NCI-H2196 (cell line): Measurements from ENCODE around the gene NAP1L1.
A peak's percentile ranks its signal among the peaks of the same experiment; 100 is the strongest.

Source experiments
- DNase-seq: peaks from one replicate; lab custom pipeline; 2025; ENCODE audit not compliant: unreplicated experiment; lab: John Stamatoyannopoulos, UW

NAP1L1 gene

GRCh38 chr12:76041406-76041805 is 43.1 kb downstream of the NAP1L1 start:
- no peak for DNase-seq

DNA sequence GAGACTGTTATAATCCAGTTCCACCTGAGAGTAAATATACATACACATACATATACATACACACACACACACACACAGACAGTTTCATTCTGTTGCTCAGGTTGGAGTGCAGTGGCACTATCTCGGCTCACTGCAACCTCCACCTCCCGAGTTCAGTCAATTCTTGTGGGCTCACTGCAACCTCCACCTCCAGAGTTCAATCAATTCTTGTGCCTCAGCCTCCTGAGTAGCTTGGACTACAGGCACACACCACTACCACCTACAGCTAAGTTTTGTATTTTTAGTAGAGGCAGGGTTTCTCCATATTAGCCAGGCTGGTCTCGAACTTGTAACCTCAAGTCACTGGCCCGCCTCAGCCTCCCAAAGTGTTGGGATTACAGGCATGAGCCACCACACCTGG is 44.0 kb downstream of the NAP1L1 start:
- no peak for DNase-seq

- no peak for DNase-seq
Measured at GRCh38 chr12:76038176-76038575, 46.3 kb downstream of the NAP1L1 start.

DNA sequence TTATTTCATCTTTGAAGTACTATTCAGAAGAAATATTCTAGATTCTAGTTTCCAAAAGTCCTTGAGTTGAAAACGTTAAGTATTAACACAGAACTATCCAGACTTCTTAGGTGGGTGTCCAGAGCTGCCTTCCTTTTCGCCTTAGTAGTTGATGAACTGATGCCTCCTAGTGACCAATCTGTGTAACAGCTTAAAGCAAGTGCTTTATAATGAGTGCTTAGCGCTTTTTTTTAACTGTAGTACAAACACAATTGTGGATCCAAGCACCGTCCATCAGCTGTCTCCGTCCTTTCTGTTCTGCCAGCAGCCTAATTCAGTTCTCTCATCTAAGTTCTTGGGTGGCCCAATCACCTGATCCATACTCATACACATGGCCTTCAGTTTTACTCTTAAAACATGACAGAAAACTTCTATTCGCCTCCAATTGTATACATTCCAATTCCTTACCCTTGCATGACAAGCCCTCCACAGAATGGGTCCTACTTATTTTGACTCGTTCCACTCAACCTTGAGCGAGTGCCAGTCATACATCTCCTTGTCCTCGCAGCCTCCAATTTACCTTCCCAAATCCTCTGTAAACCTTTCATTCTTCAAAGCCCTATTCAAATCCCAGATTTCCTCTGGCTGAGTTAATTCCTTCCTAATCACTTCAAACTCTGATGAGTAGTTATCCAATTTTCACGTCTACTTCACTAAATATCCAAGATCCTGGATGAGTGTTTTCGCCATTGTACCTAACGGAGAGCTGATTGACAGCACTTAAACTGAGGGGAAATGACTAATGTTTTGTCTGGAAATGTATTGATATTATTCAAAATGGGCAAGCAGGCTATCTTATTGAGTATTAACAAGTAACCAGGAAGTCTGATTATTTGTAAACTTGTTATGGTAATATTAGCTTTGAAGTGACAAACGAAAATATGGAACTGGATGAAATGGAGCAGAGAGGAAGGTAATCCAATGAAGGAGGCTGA is 47.1 kb downstream of the NAP1L1 start:
- peak; percentile 54 for DNase-seq

DNA sequence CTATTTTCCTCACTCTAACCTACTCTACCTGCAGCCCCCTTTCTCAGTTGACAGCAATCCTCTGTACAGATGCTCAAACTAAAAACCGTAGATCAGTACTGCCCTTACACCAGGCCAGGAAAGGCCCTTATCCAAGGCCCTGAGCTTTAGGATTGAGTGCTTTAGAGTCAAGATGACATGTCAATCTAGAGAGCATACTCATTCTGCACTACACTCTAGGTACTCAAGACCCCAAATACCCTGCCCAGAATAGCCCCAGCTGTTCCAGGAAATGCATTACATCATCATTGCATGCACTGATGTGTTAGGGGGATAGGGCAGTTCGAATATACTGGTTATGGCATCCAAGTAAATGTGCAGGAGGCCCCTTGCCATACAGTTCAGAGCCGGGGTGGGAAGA is 49.4 kb downstream of the NAP1L1 start:
- DNase-seq: no peak

GRCh38 chr12:76033081-76034011 is 51.1 kb downstream of the NAP1L1 start:
- DNase-seq: no peak

GRCh38 chr12:76032043-76032981 is 52.2 kb downstream of the NAP1L1 start:
- no peak for DNase-seq

GRCh38 chr12:76031414-76032042 is 53.0 kb downstream of the NAP1L1 start, which contains the start of gene PHLDA1:
Gene PHLDA1 (minus strand): TSS chr12:76031776.
- peak; percentile 96 for DNase-seq

- DNase-seq: no peak
Measured at GRCh38 chr12:76031081-76031413, 53.4 kb downstream of the NAP1L1 start.

DNA sequence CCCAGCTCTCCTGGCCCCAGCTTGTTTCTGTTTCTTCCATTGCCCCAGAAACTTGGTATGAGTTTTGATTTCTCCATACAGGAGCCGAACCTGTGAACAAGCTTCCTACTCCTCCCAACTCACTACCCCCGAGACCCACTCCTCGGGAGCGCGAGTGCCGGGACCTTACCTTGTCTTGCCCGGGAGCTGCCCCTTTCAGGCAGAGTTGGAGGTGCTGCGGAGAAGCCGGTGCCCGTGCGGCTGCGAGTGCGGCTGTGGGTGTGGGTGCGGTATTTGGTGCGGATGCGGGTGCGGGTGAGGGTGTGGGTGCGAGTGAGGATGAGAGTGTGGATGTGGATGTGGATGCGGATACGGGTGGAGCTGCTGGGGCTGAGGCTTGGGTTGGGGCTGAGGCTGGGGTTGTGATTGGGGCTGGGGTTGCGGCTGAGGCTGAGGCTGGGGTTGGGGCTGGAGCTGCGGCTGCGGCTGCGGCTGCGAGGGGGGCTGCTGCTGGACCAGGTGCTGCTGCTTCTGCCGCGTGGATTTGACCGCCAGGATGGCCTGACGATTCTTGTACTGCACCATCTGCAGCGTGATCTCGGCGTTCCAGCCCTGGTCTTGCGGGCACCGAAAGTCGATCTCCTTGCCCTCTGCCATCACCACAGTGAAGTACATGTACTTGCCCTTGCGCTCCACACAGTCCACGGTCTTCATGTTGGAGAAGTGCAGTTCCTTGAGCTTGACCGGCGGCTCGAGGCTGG is 54.0 kb downstream of the NAP1L1 start:
- DNase-seq: peak; percentile 20

- DNase-seq: no peak
Measured at GRCh38 chr12:76029982-76030340, 54.5 kb downstream of the NAP1L1 start.

DNA sequence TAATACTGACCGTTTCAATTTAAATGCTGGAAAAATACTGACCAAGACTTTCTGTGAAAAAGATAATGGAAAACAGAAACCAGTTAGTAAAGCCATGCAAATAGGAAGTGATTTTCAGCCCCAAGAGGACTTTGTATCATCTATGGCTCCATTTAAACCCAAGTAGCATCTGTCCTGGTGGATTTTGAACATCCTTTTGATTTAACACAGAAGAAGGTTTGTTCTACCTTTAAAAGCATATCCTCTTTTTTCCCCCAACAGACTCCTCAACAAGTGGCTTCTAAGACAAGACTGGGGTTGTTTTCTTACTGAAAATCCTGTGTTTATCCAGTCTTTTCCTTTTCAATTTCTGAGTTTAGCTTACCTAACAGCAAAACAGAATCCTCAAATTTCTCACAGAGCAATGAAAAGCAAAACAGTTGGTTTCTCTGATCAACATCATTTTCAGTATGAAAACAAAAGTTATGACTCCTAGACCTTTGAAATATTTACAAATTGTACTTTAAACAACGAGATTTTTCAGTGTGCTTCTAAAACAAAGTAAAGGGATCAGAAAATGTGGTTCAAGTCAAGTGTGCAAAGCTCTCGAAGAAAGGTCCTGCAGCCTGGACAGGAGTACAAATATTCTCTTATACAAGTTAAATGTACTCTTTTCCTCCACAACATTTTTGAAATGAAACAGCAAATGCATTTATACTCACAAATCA is 55.8 kb downstream of the NAP1L1 start:
- DNase-seq: no peak

DNA sequence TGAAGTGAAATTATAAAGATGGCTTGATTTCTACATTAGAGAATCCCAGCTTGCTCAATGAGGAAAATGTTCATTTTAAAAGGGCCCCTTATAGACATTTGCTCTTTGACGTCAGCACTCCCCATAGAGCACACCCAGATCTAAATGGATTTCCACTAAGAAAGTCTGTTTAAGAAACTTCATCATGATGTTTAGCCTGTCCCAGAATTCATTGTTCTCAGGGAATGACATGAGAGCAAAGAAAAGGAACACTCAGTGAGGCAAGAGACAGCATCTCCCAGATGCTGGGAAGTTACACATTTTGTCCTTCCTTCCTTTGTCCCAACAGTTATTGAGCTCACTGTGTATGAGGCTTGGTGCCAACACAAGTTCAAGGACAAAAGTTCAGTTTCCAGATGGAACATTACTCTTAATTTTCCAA is 57.8 kb downstream of the NAP1L1 start:
- no peak for DNase-seq

GRCh38 chr12:76025601-76026575 is 58.6 kb downstream of the NAP1L1 start:
- no peak for DNase-seq

DNA sequence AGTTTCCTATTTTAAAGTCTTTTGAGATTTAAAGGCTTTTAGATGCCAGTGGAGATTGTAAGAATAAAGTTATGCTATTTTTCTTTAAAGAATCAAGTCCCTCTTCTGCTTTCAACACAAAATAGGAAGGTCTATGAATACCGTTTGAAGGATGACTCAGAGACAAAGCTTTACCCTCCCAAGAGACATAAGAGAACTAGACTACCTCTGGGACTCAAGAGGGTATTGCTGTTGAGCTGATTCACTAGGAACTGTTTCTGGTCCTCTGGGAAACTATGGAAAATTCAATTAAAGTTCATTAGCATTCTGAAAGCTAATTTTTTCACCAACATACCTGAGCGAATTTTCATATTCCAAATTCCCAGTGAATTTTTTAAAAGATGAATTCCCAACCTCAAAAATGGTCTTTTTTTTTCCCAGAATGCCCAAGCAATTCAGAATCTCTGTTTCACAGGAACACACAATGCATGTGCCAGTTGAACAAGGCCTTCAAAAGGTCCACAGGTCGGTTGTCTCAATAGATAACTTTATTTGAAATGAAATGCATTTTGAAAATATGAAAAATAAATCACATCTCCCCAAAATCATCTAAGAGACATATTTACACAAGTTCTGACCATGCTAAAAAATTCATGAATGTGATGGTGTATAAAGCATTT is 59.4 kb downstream of the NAP1L1 start:
- no peak for DNase-seq

DNA sequence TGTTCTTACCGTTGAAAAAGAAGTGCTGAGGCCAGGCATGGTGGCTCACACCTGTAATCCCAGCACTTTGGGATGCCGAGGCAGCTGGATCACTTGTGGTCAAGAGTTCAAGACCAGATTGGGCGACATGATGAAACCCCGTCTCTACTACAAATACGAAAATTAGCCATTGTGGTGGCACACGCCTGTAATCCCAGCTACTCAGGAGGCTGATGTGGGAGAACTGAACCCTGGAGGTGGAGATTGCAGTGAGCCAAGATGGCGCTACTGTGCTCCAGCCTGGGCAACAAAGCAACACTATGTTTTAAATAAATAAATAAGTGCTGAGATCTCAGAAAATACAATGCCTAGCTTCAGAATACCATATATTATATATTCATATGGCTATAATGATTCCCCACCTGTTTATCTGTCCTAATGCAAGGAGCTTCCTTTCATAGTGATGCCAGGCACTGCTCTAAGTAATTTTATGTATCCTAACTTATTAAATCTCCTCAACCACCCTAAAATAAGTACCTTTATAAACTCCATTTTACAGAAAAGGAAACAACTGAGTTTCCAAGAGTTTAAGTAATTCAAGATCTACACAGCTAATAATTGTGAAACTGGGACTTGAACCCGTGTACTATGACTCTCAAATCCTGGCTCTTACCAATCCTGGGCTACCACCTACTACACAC is 60.2 kb downstream of the NAP1L1 start:
- no peak for DNase-seq
